Measurements from ENCODE around the gene HOTAIR. TPM values are rescaled to one million over a fixed set of nuclear protein-coding genes. Genes with fewer than 3 reads are reported as not detected.

Gene HOTAIR
- total RNA-seq, 1 donor from 2014 or later: 6.6 TPM

DNA sequence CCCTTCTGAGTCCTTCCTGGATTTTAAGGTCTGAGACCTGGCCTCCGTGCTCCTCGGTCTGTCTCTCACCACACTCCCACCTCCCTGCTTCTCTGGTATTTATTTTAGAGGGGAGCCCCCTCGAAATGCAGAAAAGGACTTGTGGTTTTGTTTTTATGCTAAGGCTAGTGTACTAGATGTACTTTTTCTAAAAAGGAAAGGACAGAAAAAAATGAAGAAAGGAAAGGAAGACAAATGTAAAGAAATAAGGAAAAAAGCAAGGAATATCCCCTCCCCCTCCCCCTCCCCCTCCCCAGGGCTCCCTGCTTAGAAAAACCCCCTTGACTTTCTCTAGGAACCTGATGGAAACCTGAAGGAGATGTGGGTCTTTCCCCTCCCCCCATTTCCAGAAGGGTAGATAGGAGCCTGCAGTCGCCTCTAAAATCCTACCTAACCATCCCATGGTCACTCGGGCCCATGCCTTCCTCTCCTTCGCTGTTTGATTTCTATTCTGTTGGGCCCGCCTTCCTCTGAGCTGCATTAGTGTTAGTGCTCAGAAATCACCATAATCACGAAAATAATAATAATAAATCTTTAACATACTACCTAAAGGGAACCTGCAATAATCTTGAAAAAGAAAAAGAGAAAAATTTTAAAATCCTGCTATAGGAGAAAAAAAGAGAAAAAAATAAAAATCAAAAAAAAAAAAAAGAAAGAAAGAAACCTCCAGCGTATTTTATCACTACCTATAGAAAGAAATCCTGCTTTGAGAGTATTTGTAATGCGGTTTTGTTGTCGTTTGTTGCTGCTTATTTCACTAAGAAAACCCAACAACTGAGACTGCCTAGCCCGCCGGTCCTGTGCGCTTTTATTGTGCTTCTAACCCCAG lies 37.1 kb upstream of the HOTAIR start:
- no peak for DNase-seq (ENCODE audit: low spot score)

DNA sequence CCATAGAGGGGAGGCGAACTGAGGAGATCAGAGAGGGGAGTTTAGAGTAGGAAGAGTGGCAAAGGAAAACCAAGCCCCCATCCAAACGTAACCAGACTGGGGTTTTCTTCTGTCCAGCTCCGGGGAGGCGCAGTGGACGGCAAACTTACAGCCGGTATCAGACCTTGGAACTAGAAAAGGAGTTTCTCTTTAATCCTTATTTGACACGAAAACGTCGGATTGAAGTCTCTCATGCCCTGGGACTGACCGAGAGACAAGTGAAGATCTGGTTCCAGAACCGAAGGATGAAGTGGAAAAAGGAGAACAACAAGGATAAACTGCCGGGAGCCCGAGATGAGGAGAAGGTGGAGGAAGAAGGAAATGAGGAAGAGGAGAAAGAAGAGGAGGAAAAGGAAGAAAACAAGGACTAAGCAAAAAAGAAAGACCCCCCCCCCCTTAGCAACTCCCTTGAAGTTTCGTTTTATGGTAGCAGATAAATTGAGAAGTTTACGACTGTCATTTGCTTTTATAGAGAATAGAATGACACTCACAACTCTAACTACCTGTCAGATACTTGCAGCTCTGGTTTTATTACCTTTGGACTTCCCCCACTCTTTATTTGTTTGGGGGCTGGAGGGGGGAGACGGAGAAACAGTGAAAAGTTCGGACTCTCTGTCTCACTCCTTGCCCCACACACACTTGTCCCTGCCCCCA lies 36.4 kb upstream of the HOTAIR start:
- DNase-seq (ENCODE audit: low spot score): no peak

DNA sequence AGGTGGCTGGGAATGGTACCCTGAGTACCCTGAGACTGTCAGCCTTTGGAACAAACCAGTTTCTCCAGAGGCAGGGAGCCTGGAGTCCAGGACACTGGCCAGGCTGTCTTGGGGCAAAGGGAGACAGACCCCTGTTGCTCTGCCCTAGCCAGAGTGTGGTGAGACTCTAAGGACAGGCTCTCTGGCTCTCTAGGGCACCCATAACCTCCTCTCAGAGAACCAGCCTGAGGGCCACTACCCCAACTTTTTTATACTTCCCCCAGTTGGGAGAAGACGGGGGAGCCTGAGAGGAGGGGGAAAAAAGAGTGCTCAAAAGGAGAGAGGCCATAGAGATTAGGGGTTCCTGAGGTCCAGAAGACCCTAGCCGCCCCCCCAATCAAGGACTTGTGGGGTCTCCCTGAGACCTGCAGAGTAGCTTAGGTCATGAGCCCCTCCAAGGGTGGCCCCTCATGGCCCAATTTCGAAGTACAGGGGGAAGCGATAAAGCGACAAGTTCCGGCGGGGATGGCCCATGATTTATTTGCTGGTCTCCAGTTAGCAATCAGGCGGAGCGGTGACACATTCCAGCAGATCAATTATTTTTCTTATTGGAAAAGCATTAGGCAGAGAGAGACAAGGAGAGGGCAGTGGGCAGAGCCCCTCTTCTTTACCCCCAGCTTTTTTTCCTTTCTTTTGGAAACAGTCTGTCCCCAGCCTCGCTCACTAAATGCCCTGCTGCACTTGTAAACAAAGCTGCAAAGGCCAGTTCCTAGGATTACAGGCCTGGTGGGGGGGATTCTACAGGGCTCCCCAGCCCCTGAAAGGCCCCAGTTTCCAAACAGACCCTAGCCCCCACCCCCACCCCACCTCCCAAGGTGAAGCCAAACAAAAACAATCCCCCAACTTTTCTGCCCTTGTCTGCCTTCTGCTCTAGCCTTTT lies 35.6 kb upstream of the HOTAIR start:
- DNase-seq (ENCODE audit: low spot score): no peak

DNA sequence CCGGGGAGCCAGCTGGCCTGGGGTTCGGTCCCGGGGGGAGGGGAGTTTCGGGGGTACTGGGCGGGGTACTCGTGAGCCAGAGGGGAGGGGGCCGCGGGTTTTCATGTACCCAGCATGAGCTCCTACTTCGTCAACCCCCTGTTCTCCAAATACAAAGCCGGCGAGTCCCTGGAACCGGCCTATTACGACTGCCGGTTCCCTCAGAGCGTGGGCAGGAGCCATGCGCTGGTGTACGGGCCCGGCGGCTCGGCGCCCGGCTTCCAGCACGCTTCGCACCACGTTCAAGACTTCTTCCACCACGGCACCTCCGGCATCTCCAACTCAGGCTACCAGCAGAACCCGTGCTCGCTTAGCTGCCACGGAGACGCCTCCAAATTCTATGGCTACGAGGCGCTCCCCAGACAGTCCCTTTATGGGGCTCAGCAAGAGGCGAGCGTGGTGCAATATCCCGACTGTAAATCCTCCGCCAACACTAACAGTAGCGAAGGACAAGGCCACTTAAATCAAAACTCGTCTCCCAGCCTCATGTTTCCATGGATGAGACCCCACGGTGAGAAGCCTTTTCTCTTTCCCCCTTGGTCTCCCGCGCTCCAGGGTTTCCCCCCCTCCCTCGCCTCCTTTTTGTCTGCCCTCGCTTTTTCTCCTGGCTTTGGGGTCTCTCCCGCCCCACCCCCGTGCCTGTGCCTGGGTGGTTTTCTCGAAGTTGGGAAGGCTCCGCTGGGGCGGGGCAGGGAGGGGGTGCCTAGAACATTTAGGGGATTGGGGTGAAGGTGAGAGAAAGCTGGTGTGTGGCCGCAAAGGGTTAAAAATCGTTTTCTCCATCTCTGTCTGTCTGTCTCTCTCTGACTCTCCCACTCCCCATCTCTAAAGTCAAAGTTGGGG lies 34.7 kb upstream of the HOTAIR start:
- DNase-seq (ENCODE audit: low spot score): no peak

DNA sequence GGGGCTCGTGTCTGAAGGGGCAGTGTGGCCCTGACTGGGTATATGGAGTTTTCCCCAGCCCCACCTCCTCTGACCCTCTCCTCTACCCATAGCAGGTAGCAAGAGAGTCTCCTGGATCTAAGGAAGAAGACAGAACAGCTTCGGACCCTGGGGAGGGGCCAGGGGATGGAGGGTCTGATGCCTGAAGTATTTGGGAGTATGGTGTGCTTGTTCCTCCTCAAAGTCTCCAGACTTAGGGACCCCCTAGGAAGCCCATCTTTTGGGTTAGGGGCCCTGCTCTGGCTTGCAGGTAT lies 33.5 kb upstream of the HOTAIR start:
- no peak for DNase-seq (ENCODE audit: low spot score)

DNA sequence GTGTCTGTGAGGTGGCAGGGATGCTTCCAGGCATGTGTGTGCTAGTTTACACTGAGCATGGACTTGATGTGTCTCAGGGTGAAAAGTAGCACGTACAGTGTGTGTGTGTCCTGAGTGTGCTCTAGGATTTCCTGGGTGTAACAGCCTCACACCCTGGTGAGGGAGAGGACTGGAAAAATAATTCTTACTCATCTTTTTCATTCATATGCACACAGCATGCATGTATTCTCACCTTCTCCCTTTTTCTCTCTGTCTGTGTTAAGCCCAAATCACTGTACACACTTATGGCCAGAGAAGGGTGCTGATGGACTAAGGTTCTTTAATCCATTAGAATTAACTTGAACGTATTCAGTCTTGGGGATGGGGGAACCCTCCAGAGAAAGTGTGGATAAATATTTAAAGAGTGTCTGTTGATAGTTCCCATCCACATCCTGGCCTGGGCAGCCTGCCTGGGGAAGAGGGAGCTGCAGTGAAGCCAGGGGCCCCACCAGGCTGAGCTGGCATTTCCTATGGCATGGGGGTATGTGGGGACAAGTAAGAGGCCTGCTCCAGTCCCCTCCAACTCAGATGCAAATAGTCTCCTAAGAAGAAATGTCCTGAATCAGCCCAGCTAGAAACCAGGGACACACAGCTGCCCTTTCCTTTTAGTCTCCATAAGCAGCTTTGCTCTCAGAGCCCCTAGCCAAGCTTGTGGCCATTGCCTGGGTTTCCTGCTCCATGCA lies 32.9 kb upstream of the HOTAIR start:
- no peak for DNase-seq (ENCODE audit: low spot score)

DNA sequence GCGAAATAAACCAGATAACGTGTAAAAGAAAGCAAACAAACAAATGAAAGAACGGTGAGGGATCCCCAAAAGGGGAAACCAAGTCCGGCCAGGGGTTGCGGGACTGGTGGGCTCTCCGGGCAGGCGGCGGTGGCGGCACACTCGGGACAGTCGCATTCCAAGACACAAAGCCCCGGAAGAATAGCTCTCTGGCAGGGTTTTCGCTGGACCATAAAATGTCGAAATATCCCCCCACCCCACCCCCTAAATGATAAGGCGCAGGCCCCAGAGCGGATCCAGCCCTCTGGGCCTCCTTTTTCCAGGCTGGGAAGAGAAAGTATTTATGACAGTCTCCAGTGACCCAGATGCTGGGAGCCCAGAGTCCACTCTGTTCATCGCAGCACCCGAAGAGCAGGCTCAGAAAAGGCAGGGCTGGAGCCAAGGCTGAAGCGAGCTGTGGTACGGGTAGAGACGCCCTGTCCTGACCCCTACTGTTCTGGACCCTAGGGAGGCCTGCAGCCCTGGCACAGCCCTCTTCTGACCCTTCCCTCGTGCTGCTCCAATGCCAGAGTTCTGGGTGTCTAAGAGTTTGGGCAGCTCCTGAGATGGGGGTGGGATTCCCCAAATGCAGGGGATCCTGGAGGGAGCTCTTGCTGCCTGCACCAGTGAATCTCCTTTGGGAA lies 31.9 kb upstream of the HOTAIR start:
- DNase-seq (ENCODE audit: low spot score): no peak

DNA sequence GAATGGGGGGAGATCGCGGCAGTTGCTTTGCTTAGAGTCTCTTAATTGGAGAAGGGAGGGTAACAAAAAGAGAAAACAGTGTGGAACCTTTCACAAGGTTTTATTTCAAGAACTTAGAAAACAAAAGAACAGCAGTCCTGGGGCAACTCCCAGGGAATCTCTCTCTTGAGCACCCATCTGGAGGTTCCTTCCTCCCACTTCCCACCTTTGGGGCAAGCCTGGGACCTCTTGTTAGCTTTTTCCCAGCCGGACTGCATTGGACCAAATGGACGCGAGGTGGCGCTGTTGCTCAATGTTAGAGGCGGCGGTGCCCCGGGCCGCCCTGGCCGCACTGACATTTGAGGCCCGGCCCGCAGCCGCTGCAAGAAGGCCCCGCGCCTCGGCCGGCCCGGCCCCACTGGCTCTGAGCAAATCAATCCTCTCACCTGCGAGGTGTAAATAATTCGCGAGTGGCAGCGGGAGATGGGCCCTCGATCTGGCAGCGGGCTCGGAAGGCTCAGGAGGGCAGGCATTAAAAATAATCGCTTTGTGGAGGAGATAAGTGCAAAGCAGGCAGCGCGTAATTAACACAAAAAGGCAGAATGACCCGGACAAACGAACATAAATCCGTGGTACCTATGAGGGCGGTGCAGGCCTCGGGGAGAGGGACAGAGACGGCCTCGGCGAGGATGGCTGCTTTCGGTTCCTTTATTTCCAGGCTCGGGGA lies 31.3 kb upstream of the HOTAIR start:
- peak; percentile 87 for DNase-seq (ENCODE audit: low spot score)

DNA sequence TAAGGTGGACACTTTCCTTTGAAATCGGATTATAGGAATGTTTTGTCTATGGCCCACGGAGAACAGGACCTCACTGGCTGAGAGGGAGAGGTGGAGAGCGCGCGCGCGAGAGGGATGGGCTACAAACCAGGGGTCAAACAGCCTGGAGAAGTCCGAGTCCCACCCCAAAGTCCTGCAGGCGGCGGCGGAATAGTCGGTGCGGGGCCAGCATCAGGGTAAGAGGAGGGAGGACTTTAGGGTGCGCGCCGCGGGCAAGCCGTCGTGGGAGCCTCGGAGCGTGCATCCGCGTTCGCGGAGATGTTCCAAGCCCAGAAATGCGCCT lies 30.7 kb upstream of the HOTAIR start:
- no peak for DNase-seq (ENCODE audit: low spot score)

DNA sequence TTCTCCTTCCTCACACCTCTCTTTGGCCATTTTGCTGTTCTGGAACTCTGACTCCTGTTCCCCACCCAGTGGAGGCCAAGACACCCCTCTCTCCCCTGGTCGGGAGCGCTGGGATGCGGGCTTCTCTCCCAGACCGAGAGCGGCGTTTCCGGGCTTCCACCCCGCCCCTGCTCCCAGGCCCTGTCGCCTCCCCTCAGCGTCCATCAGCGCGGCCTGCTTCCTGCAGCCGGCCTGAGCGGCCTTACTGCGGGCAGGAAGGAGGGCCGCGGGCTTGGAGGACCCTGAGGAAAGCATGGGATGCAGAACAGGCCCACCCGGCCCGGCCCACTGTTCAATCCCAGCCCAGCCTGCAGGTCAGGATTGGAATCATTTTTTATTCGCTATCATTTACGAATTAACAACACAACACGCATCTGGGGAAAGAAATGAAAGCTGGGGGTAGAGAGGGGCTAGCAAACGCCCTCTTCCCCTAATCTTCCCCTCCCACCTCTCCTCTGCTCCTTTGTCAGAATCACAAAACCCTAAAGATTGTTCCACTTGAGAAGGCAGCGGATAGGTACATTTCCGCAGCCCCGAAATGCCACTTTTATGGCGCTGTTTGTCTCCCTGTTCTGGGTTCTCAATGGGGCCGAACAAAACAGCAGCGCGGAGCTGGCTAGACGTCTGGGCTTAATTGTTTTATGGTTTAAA lies 30.2 kb upstream of the HOTAIR start:
- DNase-seq (ENCODE audit: low spot score): no peak

DNA sequence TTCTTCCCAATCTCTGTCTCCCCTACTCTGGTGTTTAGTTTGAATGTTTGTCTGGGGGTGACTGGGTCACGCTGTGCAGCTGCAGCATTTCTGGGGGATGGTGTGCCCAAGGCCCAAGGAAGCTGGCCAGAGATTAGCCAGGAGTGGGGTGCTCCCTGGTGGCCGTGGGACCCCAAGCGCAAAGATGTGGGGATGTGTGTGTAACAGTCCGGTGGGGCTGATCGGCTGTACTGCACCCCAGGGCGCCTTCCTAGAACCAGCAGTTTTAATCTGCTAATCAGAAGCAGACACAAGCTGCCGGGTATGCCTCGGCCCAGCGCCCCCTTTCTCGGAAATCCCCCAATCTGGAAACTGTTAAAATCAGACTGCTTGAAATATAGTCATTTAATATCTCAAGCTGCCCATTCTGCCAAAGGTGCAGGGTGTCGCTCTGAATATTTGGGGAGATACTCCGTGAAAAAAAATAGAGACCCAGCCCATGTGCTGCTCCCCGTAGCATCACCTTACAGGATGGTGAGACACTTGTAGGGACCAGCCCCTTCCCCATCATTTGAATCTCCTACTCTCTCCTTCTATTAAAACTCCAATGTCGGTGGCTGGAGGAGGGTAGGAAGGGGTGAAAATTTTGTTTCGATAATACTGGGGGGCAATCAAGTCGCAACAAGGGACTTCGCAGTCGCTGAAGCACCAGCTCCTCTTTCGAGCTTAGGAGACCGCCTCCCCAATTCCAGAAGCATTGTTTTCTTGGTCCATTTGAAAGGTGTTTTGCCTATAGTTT lies 29.5 kb upstream of the HOTAIR start:
- no peak for DNase-seq (ENCODE audit: low spot score)

DNA sequence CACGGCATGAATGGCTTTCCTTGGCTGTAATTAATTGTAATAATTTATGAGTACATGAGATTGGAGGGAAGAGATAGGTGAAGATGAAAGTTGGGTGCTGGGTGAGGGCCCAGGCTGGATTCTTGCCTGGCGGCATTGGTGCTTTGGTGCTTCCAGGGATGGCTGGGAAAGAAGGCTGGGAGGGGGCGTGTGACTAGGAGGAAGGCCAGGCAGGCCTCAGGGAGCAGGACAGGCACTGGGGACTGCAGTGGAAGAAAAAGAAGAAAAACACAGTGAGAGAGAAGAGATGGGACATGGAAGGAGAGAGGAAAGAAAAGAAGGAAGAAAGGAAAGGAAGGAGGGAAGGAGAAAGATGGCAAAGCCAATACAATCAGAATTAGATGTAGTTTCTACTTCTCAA lies 28.9 kb upstream of the HOTAIR start:
- no peak for DNase-seq (ENCODE audit: low spot score)

DNA sequence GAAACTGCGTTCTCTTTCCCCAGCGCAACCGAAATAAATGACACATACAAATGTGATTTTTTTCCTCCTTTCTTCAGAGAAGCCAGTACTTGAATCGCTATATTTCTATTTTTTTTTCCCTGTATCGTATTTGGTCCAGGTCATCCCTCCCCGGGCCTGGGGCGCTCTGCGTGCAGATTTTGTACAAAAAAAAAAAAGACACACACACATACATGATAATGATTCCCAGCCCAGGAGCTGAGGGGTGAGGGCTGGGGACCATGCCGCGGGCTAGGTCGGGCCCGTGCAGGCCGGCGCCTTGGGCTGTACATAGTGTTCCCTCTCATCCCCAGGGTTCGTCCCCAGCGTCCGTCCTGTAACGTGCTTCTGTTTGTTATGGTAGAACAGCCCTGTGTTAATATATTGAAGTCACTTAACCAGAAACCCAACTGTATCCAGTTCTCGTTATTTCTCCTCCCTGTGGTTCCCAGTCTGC lies 28.2 kb upstream of the HOTAIR start:
- DNase-seq (ENCODE audit: low spot score): no peak

DNA sequence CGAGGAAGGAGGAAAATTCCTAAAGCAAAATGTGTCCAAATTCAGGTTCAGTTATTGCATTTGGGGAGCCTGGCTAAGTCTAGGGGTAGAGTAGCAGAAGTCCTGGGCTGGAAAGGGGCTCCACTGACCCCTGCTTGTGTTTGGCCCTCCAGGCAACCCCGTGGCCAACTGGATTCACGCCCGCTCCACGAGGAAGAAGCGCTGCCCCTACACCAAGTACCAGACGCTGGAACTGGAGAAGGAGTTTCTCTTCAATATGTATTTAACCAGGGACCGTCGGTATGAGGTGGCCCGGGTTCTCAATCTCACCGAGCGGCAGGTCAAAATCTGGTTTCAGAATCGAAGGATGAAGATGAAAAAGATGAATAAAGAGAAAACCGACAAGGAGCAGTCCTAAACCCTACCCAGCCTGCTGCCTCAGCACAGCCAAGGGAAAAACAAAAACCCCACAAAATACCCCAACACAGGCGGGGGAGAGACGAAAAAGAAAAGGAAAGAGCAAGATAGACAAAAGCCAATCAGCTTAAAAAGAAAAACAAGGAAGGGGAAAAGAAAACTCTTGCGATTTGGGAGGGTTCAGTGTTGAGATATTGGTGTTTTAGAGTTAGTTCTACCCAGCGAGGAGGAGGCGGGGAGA lies 27.6 kb upstream of the HOTAIR start:
- no peak for DNase-seq (ENCODE audit: low spot score)

DNA sequence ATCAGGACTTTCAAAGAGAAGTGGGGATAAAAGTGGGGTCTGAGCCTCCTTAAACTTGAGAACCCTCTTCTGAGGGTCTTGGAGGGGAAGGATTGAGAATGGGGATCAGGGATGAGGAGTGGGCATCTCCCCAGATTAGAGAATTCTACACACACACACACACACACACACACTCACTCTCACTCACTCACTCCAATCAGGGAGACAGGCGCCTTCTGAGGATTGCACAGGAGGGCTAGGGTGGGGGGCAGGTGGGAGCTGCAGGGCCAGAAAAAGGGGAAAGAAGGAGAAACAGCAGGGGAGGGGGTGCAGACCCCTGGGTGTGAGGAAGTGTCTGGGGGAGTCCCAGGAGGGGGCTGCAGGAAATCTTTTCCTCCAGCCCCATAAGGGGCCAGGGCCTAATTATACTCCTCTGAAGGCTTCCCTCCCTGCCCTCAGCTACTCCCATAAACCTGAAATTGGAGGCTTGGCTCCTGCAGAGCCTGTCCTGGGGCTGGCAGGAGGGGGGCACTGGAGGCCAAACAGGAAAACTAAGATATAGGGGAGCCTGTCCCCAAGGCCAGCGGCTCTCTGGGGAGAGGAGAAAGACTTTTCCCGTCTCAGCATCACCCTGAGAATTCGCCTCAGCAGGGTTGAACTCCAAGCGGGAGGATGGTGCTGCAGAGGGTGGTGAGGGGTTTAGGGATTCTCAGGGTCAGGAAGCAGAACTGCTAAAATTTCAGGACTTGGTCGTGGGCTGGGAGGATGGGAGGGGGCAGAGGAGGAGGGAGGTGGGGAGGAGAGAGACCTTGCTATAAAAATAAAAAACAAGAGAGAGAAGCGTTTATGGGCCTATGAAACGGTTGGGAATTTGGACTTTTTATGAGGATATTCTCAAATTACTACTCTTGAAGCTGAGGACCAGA lies 26.8 kb upstream of the HOTAIR start:
- no peak for DNase-seq (ENCODE audit: low spot score)

All from ureter (tissue), 1 donor.